Epithelial cell of proximal tubule (primary cell): Measurements from ENCODE around the gene GNL1. TPM values are rescaled to one million over a fixed set of nuclear protein-coding genes. Genes with fewer than 3 reads are reported as not detected.
"Not testable (repeated sequence)": the region's sequence is repeated elsewhere in the genome, so short reads cannot be mapped to it uniquely, and the experiment has no call there.

Source experiments
- DNase-seq: peaks from one replicate; pipeline ENCODE4 v3.0.0-alpha.2; 2011; ENCODE audit warnings: low read depth
- H3K4me3 ChIP-seq: 2 replicates; pipeline ENCODE4 v1.5.1; 2011; ENCODE audit warnings: low read depth, mild to moderate bottlenecking, low read length
- CTCF ChIP-seq: conservative IDR thresholded peaks from 2 replicates; pipeline ENCODE4 v1.5.1; 2012; ENCODE audit warnings: low read depth, mild to moderate bottlenecking, low read length
- total RNA-seq: library from RNA; depleted of rRNA; stranded (reverse); fragments of >200 nt; gene quantifications from 2 replicates; pipeline ENCODE4 v1.2.3, GENCODE V29; 2015

Gene GNL1
- total RNA-seq, 1 donor from 2014 or later: 46.1 TPM

GRCh38 chr6:30533460-30534294 is 22.6 kb downstream of the GNL1 start:
- no peak overlapping the region for H3K4me3 ChIP-seq
- TF ChIP-seq CTCF: no peak
- DNase-seq: no peak

- DNase-seq: no peak
- no peak overlapping the region for H3K4me3 ChIP-seq
- no peak for TF ChIP-seq CTCF
Measured at GRCh38 chr6:30530014-30530413, 26.3 kb downstream of the GNL1 start.

DNA sequence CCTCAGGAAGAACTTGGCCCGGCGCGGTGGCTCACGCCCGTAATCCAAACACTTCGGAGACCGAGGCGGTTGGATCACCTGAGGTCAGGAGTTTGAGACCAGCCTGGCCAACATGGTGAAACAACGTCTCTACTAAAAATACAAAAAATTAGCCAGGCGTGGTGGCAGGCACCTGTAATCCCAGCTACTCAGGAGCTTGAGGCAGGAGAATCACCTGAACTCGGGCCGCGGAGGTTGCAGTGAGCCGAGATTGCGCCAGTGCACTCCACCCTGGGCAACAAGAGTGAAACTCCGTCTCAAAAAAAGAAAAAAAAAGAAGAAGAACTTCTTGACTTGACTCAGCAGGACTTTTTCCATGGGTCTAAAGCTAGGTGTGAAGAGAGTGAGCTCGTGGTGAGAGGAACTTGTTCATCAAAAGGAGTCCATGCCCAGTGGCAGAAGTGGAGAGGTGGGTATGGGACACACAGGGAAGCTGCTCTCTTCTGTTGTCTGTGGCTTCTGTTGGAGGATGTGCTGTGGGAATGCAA is 26.9 kb downstream of the GNL1 start:
- not testable (repeated sequence) for DNase-seq, H3K4me3 ChIP-seq

- DNase-seq, H3K4me3 ChIP-seq: not testable (repeated sequence)
Measured at GRCh38 chr6:30526444-30526843, 29.8 kb downstream of the GNL1 start.

DNA sequence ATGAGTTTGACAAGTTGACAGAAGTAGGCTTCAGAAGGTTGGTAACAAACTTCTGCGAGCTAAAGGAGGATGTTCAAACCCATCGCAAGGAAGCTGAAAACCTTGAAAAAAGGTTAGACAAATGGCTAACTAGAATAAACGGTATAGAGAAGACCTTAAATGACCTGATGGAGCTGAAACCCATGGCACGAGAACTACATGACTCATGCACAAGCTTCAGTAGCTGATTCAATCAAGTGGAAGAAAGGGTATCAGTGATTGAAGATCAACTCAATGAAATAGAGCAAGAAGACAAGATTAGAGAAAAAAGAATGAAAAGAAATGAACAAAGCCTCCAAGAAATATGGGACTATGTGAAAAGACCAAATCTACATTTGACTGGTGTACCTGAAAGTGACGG is 34.3 kb downstream of the GNL1 start:
- H3K4me3 ChIP-seq, DNase-seq: not testable (repeated sequence)

GRCh38 chr6:30521082-30521481 is 35.2 kb downstream of the GNL1 start:
- not testable (repeated sequence) for H3K4me3 ChIP-seq, DNase-seq

- no peak overlapping the region for H3K4me3 ChIP-seq
- DNase-seq: no peak
- no peak for TF ChIP-seq CTCF
Measured at GRCh38 chr6:30520522-30520921, 35.8 kb downstream of the GNL1 start.

GRCh38 chr6:30518505-30519145 is 37.7 kb downstream of the GNL1 start:
- not testable (repeated sequence) for H3K4me3 ChIP-seq, DNase-seq

DNA sequence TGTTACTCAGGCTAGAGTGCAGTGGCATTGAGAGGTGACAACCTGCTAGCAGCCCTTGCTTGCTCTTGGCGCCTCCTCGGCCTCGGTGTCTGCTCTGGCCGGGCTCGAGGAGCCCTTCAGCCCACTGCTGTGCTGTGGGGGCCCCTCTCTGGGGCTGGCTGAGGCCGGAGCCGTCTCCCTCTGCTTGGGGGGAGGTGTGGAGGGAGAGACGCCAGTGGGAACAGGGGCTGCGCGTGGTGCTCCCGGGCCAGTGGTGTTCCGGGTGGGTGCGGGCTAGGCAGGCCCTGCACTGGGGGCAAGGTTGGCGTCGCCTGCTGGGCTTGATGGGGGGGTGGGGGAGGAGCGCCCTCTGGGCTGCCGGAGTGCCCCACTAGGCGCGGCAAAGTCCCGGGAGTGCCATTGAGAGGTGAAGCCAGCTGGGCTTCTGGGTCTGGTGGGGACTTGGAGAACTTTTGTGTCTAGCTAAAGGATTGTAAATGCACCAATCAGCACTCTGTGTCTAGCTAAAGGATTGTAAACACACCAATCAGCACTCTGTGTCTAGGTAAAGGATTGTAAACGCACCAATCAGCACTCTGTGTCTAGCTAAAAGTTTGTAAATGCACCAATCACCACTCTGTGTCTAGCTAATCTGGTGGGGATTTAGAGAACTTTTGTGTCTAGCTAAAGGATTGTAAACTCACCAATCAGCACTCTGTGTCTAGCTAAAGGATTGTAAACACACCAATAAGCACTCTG is 38.4 kb downstream of the GNL1 start:
- not testable (repeated sequence) for DNase-seq, H3K4me3 ChIP-seq

GRCh38 chr6:30516754-30517076 is 39.6 kb downstream of the GNL1 start:
- DNase-seq: not testable (repeated sequence)
- peak overlapping the region; percentile 55 for H3K4me3 ChIP-seq
